Neural cell (in vitro differentiated cells): ENCODE results near the gene RPL18A. TPM values are rescaled to one million over a fixed set of nuclear protein-coding genes. Genes with fewer than 3 reads are reported as not detected.

ENCODE experiments used
- H2AFZ ChIP-seq: fragments of 200-600, 300-800 bp; sonication (generic), shearing (Covaris generic); 2 replicates; pipeline ENCODE4 v1.6.0; 2014; ENCODE audit warnings: low read depth, mild to moderate bottlenecking, antibody characterized with exemption, low read length, moderate library complexity
- H3F3A ChIP-seq: fragments of 200-600 bp; shearing (Covaris generic); 2 replicates; pipeline ENCODE4 v1.6.1; 2016; ENCODE audit warnings: mild to moderate bottlenecking, moderate library complexity, mixed read lengths, antibody characterized with exemption, low read length; ENCODE audit not compliant: insufficient read depth, poor library complexity, severe bottlenecking
- H3K27ac ChIP-seq: fragments of 200-600, 300-800 bp; sonication (generic), shearing (Covaris generic); 2 replicates; pipeline ENCODE4 v1.5.1; 2014; ENCODE audit warnings: mild to moderate bottlenecking, low read length, moderate library complexity
- H3K27me3 ChIP-seq: fragments of 300-800, 200-600 bp; sonication (generic), shearing (Covaris generic); 2 replicates; pipeline ENCODE4 v1.6.0; 2014; ENCODE audit warnings: mild to moderate bottlenecking, low read depth, low read length, moderate library complexity; ENCODE audit not compliant: insufficient read depth
- H3K36me3 ChIP-seq: fragments of 300-800, 200-600 bp; sonication (generic), shearing (Covaris generic); 2 replicates; pipeline ENCODE4 v1.5.1; 2014; ENCODE audit warnings: mild to moderate bottlenecking, antibody characterized with exemption, low read length, moderate library complexity; ENCODE audit not compliant: insufficient read depth
- H3K4me2 ChIP-seq: fragments of 300-800, 200-600 bp; sonication (generic), shearing (Covaris generic); 2 replicates; pipeline ENCODE4 v1.6.0; 2014; ENCODE audit warnings: mild to moderate bottlenecking, low read length
- H3K4me3 ChIP-seq: fragments of 300-800, 200-600 bp; sonication (generic), shearing (Covaris generic); 2 replicates; pipeline ENCODE4 v1.5.1; 2014; ENCODE audit warnings: mild to moderate bottlenecking, low read length, moderate library complexity
- H3K79me2 ChIP-seq: fragments of 200-600 bp; shearing (Covaris generic); replicated peaks from 2 replicates; pipeline ENCODE4 v1.6.0; 2014; ENCODE audit warnings: mild to moderate bottlenecking, low read length, moderate library complexity; ENCODE audit not compliant: insufficient read depth
- H3K9ac ChIP-seq: fragments of 300-800, 200-600 bp; sonication (generic), shearing (Covaris generic); 2 replicates; pipeline ENCODE4 v1.6.1; 2016; ENCODE audit warnings: mild to moderate bottlenecking, low read length, mixed read lengths
- H3K9me2 ChIP-seq: fragments of 200-600 bp; shearing (Covaris generic); 2 replicates; pipeline ENCODE4 v1.6.1; 2016; ENCODE audit warnings: mild to moderate bottlenecking, low read length, mixed read lengths; ENCODE audit not compliant: insufficient read depth
- H3K9me3 ChIP-seq: fragments of 200-600, 300-800 bp; sonication (generic), shearing (Covaris generic); 2 replicates; pipeline ENCODE4 v1.6.1; 2016; ENCODE audit warnings: mild to moderate bottlenecking, mixed run types, low read length, moderate library complexity, mixed read lengths
- H4K20me1 ChIP-seq: fragments of 200-600 bp; shearing (Covaris generic); 2 replicates; pipeline ENCODE4 v1.6.1; 2016; ENCODE audit warnings: mild to moderate bottlenecking, mixed run types; ENCODE audit not compliant: insufficient read depth
- CTCF ChIP-seq: fragments of 450-650 bp; IDR thresholded peaks from 2 replicates; pipeline ENCODE4 v1.5.1; 2014; ENCODE audit warnings: antibody characterized with exemption, mild to moderate bottlenecking, moderate library complexity; ENCODE audit not compliant: poor library complexity, severe bottlenecking
- EP300 ChIP-seq: fragments of 450-650 bp; conservative IDR thresholded peaks from 2 replicates; pipeline ENCODE4 v1.6.1; 2014; ENCODE audit warnings: antibody characterized with exemption, mild to moderate bottlenecking, moderate library complexity; ENCODE audit not compliant: poor library complexity, severe bottlenecking
- EZH2 ChIP-seq: fragments of 200-600, 300-800 bp; shearing (Covaris generic), sonication (generic); IDR thresholded peaks from 2 replicates; pipeline ENCODE4 v1.6.1; 2014; ENCODE audit warnings: antibody characterized with exemption, low read length, borderline replicate concordance, mild to moderate bottlenecking; ENCODE audit not compliant: insufficient read depth, poor library complexity, severe bottlenecking
- MXI1 ChIP-seq: fragments of 450-650 bp; conservative IDR thresholded peaks from 2 replicates; pipeline ENCODE4 v1.6.1; 2014; ENCODE audit warnings: antibody characterized with exemption, mild to moderate bottlenecking; ENCODE audit not compliant: poor library complexity, severe bottlenecking
- POLR2AphosphoS5 ChIP-seq: IDR thresholded peaks from 2 replicates; pipeline ENCODE4 v1.6.1; 2012
- RAD21 ChIP-seq: fragments of 450-650 bp; conservative IDR thresholded peaks from 2 replicates; pipeline ENCODE4 v1.6.1; 2014; ENCODE audit warnings: antibody characterized with exemption, mild to moderate bottlenecking, moderate library complexity
- REST ChIP-seq: IDR thresholded peaks from 2 replicates; pipeline ENCODE4 v1.6.1; 2012; ENCODE audit warnings: borderline replicate concordance
- SMC3 ChIP-seq: fragments of 450-650 bp; conservative IDR thresholded peaks from 2 replicates; pipeline ENCODE4 v1.6.1; 2014; ENCODE audit warnings: antibody characterized with exemption, mild to moderate bottlenecking, moderate library complexity; ENCODE audit not compliant: poor library complexity
- polyA plus RNA-seq: library from polyadenylated mRNA; depleted of rRNA; stranded (reverse); fragments of >200 nt; gene quantifications from 2 replicates; pipeline ENCODE4 v1.2.3, GENCODE V29; 2014

RPL18A gene
- polyA plus RNA-seq, 1 donor from 2014 or later = 681 TPM

DNA sequence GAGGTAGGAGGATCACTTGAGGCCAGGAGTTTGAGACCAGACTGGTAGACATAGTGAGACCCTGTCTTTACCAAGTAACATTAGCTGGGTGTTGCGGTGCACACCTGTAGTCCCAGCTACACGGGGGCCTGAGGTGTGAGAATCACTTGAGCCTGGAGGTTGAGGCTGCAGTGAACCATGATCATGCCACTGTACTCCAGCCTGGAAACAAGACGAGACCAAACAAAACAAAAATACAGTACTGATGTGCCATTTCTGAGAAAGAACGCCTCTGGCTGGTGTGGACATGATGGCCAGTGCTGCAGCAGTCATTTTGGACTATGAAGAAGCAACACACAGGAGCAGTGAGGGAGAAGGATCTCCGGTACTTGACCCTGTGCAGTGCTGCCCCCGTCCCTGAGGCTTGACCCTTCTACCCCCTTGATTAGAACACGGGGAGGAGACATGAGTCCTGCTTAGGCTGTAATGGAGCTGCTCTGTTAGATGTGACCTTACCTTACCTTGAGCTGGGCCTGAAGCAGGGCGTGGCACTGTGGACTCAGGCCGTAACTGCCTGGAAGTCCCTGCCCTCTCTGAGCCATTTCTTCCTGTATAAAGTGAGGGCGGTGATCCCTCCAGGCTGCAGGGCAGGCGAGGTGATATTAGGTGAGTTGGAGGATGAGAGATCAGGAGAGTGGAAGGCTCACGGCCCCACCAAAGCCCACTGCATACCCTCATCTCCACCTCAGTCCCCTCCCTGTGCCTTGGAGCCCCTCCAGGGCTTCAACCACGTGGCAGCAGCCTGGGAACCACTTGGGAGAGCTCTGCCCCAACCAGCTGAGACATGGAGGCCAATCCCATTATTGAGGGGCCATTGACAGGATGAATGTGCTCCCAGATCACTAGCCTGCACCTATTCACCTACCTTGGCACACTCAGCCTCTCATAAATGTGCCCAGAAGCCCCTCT, 5.9 kb downstream of the RPL18A start:
- no peak overlapping the region for H3K4me2 ChIP-seq
- H3K27ac ChIP-seq = no peak overlapping the region
- no peaks in the 10 kb centered on the region for H3K9me3 ChIP-seq
- H3K9me2 ChIP-seq = no peaks in the 10 kb centered on the region
- TF ChIP-seq EZH2 = no peak
- no peak for TF ChIP-seq MXI1
- no peak for TF ChIP-seq CTCF
- no peak for TF ChIP-seq POLR2AphosphoS5
- no peak for TF ChIP-seq SMC3
- no peak for TF ChIP-seq EP300
- TF ChIP-seq RAD21 = no peak
- TF ChIP-seq REST = no peak
- H2AFZ ChIP-seq = no peak overlapping the region
- no peaks in the 10 kb centered on the region for H3K36me3 ChIP-seq
- H3K4me3 ChIP-seq = no peak overlapping the region
- H3K9ac ChIP-seq = no peak overlapping the region
- peaks cover 11% of the 10 kb centered on the region for H3K79me2 ChIP-seq
- H3F3A ChIP-seq = no peaks in the 10 kb centered on the region
- H4K20me1 ChIP-seq = peaks cover 3% of the 10 kb centered on the region
- no peaks in the 10 kb centered on the region for H3K27me3 ChIP-seq

- Histone ChIP-seq H3K9ac (no peak overlapping the region), H3K27ac (no peak overlapping the region), H3F3A (no peaks in the 10 kb centered on the region), H3K79me2 (peaks cover 3% of the 10 kb centered on the region), H4K20me1 (no peaks in the 10 kb centered on the region), H3K4me3 (no peak overlapping the region), H3K27me3 (no peaks in the 10 kb centered on the region), H3K4me2 (no peak overlapping the region), H3K9me3 (no peaks in the 10 kb centered on the region), H3K9me2 (no peaks in the 10 kb centered on the region), H2AFZ (no peak overlapping the region), H3K36me3 (no peaks in the 10 kb centered on the region)
- TF ChIP-seq RAD21 = no peak
Observed at GRCh38 chr19:17866312-17866963, 6.7 kb downstream of the RPL18A start.
